Right atrium auricular region (tissue), 2 donors: ENCODE results near the gene SNAP91. TPM values are rescaled to one million over a fixed set of nuclear protein-coding genes. Genes with fewer than 3 reads are reported as not detected.
"Not testable (repeated sequence)": the region's sequence is repeated elsewhere in the genome, so short reads cannot be mapped to it uniquely, and the experiment has no call there.

ENCODE experiments used
- DNase-seq: peaks from one replicate; pipeline ENCODE4 v3.0.0-alpha.2; 2019; ENCODE audit warnings: low spot score
- H3K27ac ChIP-seq, 2 donors: fragments of 200-600 bp; sonication (generic); 1 replicate in 1 of 2; 2 replicates in 1 of 2; pipeline ENCODE4 v1.5.1; 2016 to 2019
- H3K27me3 ChIP-seq, 2 donors: fragments of 200-600 bp; sonication (generic); one replicate each; pipeline versions ENCODE4 v1.5.1 to v1.6.0; 2017 to 2019
- H3K36me3 ChIP-seq: fragments of 200-600 bp; sonication (generic); one replicate; pipeline ENCODE4 v1.5.1; 2016
- H3K4me1 ChIP-seq, 2 donors: fragments of 200-600 bp; sonication (generic); one replicate each; pipeline versions ENCODE4 v1.5.1 to v1.6.0; 2017 to 2019
- H3K4me3 ChIP-seq, 2 donors: fragments of 200-600 bp; sonication (generic); 1 replicate in 1 of 2; 2 replicates in 1 of 2; pipeline ENCODE4 v1.5.1; 2017 to 2019; ENCODE audit warnings: mild to moderate bottlenecking in 1 of 2, moderate library complexity in 1 of 2
- H3K9me3 ChIP-seq, 2 donors: fragments of 200-600 bp; sonication (generic); one replicate each; pipeline ENCODE4 v1.5.1; 2019
- CTCF ChIP-seq, 2 donors: fragments of 200-600 bp; sonication (generic); IDR thresholded peaks; one replicate each; pipeline ENCODE4 v1.5.1; 2019; ENCODE audit warnings: antibody characterized with exemption in 2 of 2
- total RNA-seq, 2 donors: library from RNA; depleted of rRNA; stranded (reverse); fragments of >200 nt; gene quantifications; one replicate each; pipeline ENCODE4 v1.1.0, GENCODE V29; 2016

Gene SNAP91
- total RNA-seq, 2 donors from 2014 or later, result 0.20 to 0.26 TPM

GRCh38 chr6:83677791-83678190 lies 31.1 kb downstream of the SNAP91 start:
- Histone ChIP-seq H3K27ac (no peak overlapping the region), H3K4me3 (no peak overlapping the region), H3K36me3 (no peaks in the 10 kb centered on the region), H3K27me3 (no peaks in the 10 kb centered on the region), H3K4me1 (no peaks in the 10 kb centered on the region), H3K9me3 (no peaks in the 10 kb centered on the region)
- DNase-seq, result no peak
- no peak for TF ChIP-seq CTCF (IDR thresholded peaks at IDR 0.05)

GRCh38 chr6:83637953-83638352 lies 70.9 kb downstream of the SNAP91 start:
- DNase-seq, result no peak
- Histone ChIP-seq H3K36me3 (no peaks in the 10 kb centered on the region), H3K4me3 (no peak overlapping the region), H3K9me3 (no peaks in the 10 kb centered on the region), H3K4me1 (no peaks in the 10 kb centered on the region), H3K27me3 (no peaks in the 10 kb centered on the region), H3K27ac (no peak overlapping the region)
- TF ChIP-seq CTCF (IDR thresholded peaks at IDR 0.05), result no peak

- Histone ChIP-seq H3K27ac (no peak overlapping the region), H3K36me3 (no peaks in the 10 kb centered on the region), H3K4me1 (no peaks in the 10 kb centered on the region), H3K4me3 (no peak overlapping the region), H3K9me3 (no peaks in the 10 kb centered on the region), H3K27me3 (no peaks in the 10 kb centered on the region)
- no peak for DNase-seq
- no peak for TF ChIP-seq CTCF (IDR thresholded peaks at IDR 0.05)
Measured at GRCh38 chr6:83636800-83637199, 72.1 kb downstream of the SNAP91 start.

GRCh38 chr6:83633609-83634008 lies 75.3 kb downstream of the SNAP91 start:
- no peak overlapping the region for H3K27ac ChIP-seq
- DNase-seq, result no peak
- no peaks in the 10 kb centered on the region for H3K9me3 ChIP-seq
- TF ChIP-seq CTCF (IDR thresholded peaks at IDR 0.05), result no peak
- no peaks in the 10 kb centered on the region for H3K4me1 ChIP-seq
- no peaks in the 10 kb centered on the region for H3K36me3 ChIP-seq
- H3K27me3 ChIP-seq, result no peaks in the 10 kb centered on the region
- H3K4me3 ChIP-seq, result no peak overlapping the region

- TF ChIP-seq CTCF (IDR thresholded peaks at IDR 0.05), result no peak
- H3K27me3 ChIP-seq, result no peaks in the 10 kb centered on the region
- no peak overlapping the region for H3K27ac ChIP-seq
- no peak overlapping the region for H3K4me3 ChIP-seq
- H3K9me3 ChIP-seq, result no peaks in the 10 kb centered on the region
- no peaks in the 10 kb centered on the region for H3K4me1 ChIP-seq
- H3K36me3 ChIP-seq, result no peaks in the 10 kb centered on the region
- no peak for DNase-seq
Measured at GRCh38 chr6:83633149-83633548, 75.8 kb downstream of the SNAP91 start.

- not testable (repeated sequence) for H3K4me1 ChIP-seq, H3K9me3 ChIP-seq, H3K36me3 ChIP-seq, H3K4me3 ChIP-seq, H3K27ac ChIP-seq, H3K27me3 ChIP-seq, DNase-seq
Measured at GRCh38 chr6:83629908-83630307, 79.0 kb downstream of the SNAP91 start.
